GM12878 (cell line): ENCODE data around the gene LRP5. TPM values are rescaled to one million over a fixed set of nuclear protein-coding genes. Genes with fewer than 3 reads are reported as not detected.

ENCODE experiments used
- ATAC-seq: fragments of 200-7000 bp; cut with Tn5 transposase; 3 replicates; pipeline ENCODE4 v1.9.1; 2020; ENCODE audit warnings: mild to moderate bottlenecking, moderate library complexity
- BruUV-seq: library from RNA; stranded (reverse); fragments of 400-500 nt; replicated peaks from 2 replicates; lab custom pipeline; 2021; lab: Mats Ljungman, UMichigan
- CTCF ChIA-PET: fragments of 300-600 bp; sonication (Branson Sonifier 250); formaldehyde crosslinking; extraction: SDS; loops from one replicate; lab custom pipeline; 2021; ENCODE audit warnings: inconsistent platforms; lab: Yijun Ruan, JAX
- POLR2A ChIA-PET: fragments of 350-600 bp; formaldehyde crosslinking; extraction: SDS; loops from one replicate; lab custom pipeline; 2021; ENCODE audit warnings: inconsistent platforms; lab: Charles Lee
- RAD21 ChIA-PET: fragments of 300-600 bp; sonication (Branson Sonifier 250); formaldehyde crosslinking; loops from one replicate; lab custom pipeline; 2023; ENCODE audit warnings: antibody characterized with exemption; ENCODE audit not compliant: unreplicated experiment; lab: Charles Lee
- SMC1A ChIA-PET: fragments of 300-600 bp; sonication (Branson Sonifier 250); formaldehyde crosslinking; loops from one replicate; lab custom pipeline; 2023; ENCODE audit not compliant: unreplicated experiment, uncharacterized antibody; lab: Charles Lee
- DNase-seq: peaks from one replicate; pipeline ENCODE4 v3.0.0-alpha.2; 2011; ENCODE audit warnings: low read depth, low spot score
- FAIRE-seq: peaks from 3 replicates; lab custom pipeline; 2011; peaks lifted over from hg19 to GRCh38; lab: Jason Lieb, UNC
- H2AFZ ChIP-seq: 2 replicates; pipeline ENCODE4 v1.6.0; 2011; ENCODE audit warnings: low read depth, low read length, control low read depth; ENCODE audit not compliant: control insufficient read depth
- H3K27ac ChIP-seq: 2 replicates; pipeline ENCODE4 v1.5.1; 2011; ENCODE audit warnings: control low read depth; ENCODE audit not compliant: control insufficient read depth, insufficient read depth
- H3K27me3 ChIP-seq, 2 experiments: replicated peaks in 1 of 2; 2 replicates each; pipeline versions ENCODE4 v1.6.0 to v1.6.1; 2011; ENCODE audit warnings: low read length in 1 of 2; ENCODE audit not compliant: control insufficient read depth in 2 of 2, insufficient read depth in 2 of 2
- H3K36me3 ChIP-seq, 2 experiments: 2 replicates each; pipeline ENCODE4 v1.5.1; 2011; ENCODE audit warnings: low read length in 1 of 2; ENCODE audit not compliant: control insufficient read depth in 2 of 2, insufficient read depth in 2 of 2
- H3K4me1 ChIP-seq: 2 replicates; pipeline ENCODE4 v1.6.1; 2011; ENCODE audit warnings: mild to moderate bottlenecking, low read length, moderate library complexity, mixed read lengths; ENCODE audit not compliant: control insufficient read depth, insufficient read depth
- H3K4me2 ChIP-seq: 2 replicates; pipeline ENCODE4 v1.6.0; 2011; ENCODE audit warnings: control low read depth; ENCODE audit not compliant: control insufficient read depth, insufficient read depth
- H3K4me3 ChIP-seq: fragments of 200-600 bp; sonication (generic); 2 replicates; pipeline ENCODE4 v1.5.1; 2016
- H3K79me2 ChIP-seq: 2 replicates; pipeline ENCODE4 v1.6.0; 2011; ENCODE audit warnings: low read length; ENCODE audit not compliant: control insufficient read depth, insufficient read depth
- H3K9ac ChIP-seq: 2 replicates; pipeline ENCODE4 v1.8.0; 2011; ENCODE audit warnings: low read length, control low read depth, mixed read lengths; ENCODE audit not compliant: control insufficient read depth, insufficient read depth
- H3K9me3 ChIP-seq: replicated peaks from 3 replicates; pipeline ENCODE4 v1.5.1; 2011; ENCODE audit warnings: mild to moderate bottlenecking, low read length; ENCODE audit not compliant: control insufficient read depth, insufficient read depth
- H4K20me1 ChIP-seq: 2 replicates; pipeline ENCODE4 v1.6.0; 2011; ENCODE audit not compliant: control insufficient read depth, insufficient read depth
- ASH2L ChIP-seq: fragments of 300-600, 200-600 bp; sonication (generic); IDR thresholded peaks from 2 replicates; pipeline ENCODE4 v1.6.1; 2017; ENCODE audit warnings: low read depth, mild to moderate bottlenecking, borderline replicate concordance
- BRCA1 ChIP-seq: IDR thresholded peaks from 2 replicates; pipeline ENCODE4 v1.6.1; 2011; ENCODE audit warnings: low read depth, low read length, improper control_type of control experiment
- EZH2 ChIP-seq: IDR thresholded peaks from 2 replicates; pipeline ENCODE4 v1.6.1; 2012; ENCODE audit warnings: low read depth, mild to moderate bottlenecking, control low read depth, inconsistent platforms, low read length, borderline replicate concordance; ENCODE audit not compliant: control insufficient read depth
- GABPA ChIP-seq: IDR thresholded peaks from 2 replicates; pipeline ENCODE4 v1.6.1; 2014; ENCODE audit warnings: antibody characterized with exemption, low read depth, mild to moderate bottlenecking, inconsistent platforms
- KDM1A ChIP-seq: fragments of 200-600 bp; sonication (generic); IDR thresholded peaks from 2 replicates; pipeline ENCODE4 v1.6.1; 2016; ENCODE audit warnings: borderline replicate concordance
- RAD51 ChIP-seq: fragments of 450-650 bp; IDR thresholded peaks from 2 replicates; pipeline ENCODE4 v1.6.1; 2016; ENCODE audit warnings: moderate library complexity, mild to moderate bottlenecking, inconsistent platforms
- RB1 ChIP-seq: fragments of 450-650 bp; formaldehyde crosslinking; IDR thresholded peaks from 2 replicates; pipeline ENCODE4 v1.6.1; 2017; ENCODE audit warnings: mild to moderate bottlenecking, borderline replicate concordance
- SMC3 ChIP-seq: IDR thresholded peaks from 2 replicates; pipeline ENCODE4 v1.6.1; 2011; ENCODE audit warnings: low read length, improper control_type of control experiment, borderline replicate concordance
- TARDBP ChIP-seq: IDR thresholded peaks from 2 replicates; pipeline ENCODE4 v1.6.1; 2016; ENCODE audit warnings: borderline replicate concordance
- ZNF207 ChIP-seq: fragments of 450-650 bp; IDR thresholded peaks from 2 replicates; pipeline ENCODE4 v1.6.1; 2014; ENCODE audit warnings: antibody characterized with exemption, mild to moderate bottlenecking, borderline replicate concordance
- WGBS: methylation state at CpG from one replicate; pipeline ENCODE4 v1.1.6; 2016; ENCODE audit warnings: low lambda C conversion rate; ENCODE audit not compliant: insufficient replicate concordance, insufficient coverage; ENCODE audit errors: missing lambda C conversion rate; 5-methylcytosine and 5-hydroxymethylcytosine counted together
- in situ Hi-C: fragments of 300-500 bp; cut with MboI; formaldehyde crosslinking; loops from 9 replicates; pipeline ENCODE4 v1.14.3; 2018; ENCODE audit warnings: mixed read lengths
- intact Hi-C: fragments of 100-400 bp; cut with micrococcal nuclease; formaldehyde crosslinking; loops from one replicate; pipeline ENCODE4 v1.14.2; 2022; ENCODE audit not compliant: unreplicated experiment
- polyA plus RNA-seq, 11 experiments: library from polyadenylated mRNA; depleted of rRNA in 4 of 11; unstranded in 6 of 11; stranded (reverse) in 5 of 11; fragments of >200 nt; fragmentation: Nextera tagmentation in 4 of 11; fragmentation: Illumina TruSeq in 1 of 11; extraction: Ambion mirVana in 4 of 11; extraction: Trizol in 1 of 11; gene quantifications; 1 replicate in 1 of 11; 2 replicates in 10 of 11; pipeline versions ENCODE4 v1.2.1 to v1.2.3, GENCODE V29; 2011 to 2016; ENCODE audit warnings: inconsistent platforms in 2 of 11, missing spikeins in 2 of 11, low read depth in 1 of 11
- total RNA-seq, 4 experiments: library from RNA; depleted of rRNA in 3 of 4; stranded (reverse); fragments of >200 nt in 3 of 4; fragmentation: Illumina TruSeq in 1 of 4; extraction: Trizol in 1 of 4; gene quantifications; 2 replicates each; pipeline versions ENCODE4 v1.2.1 to v1.2.3, GENCODE V29; 2013 to 2021
- TF ChIP-seq, protein P1 (sequence below): fragments of 450-650 bp; formaldehyde crosslinking; IDR thresholded peaks from 2 replicates; pipeline ENCODE4 v1.4.0; 2020; ENCODE audit warnings: mild to moderate bottlenecking, moderate library complexity
- TF ChIP-seq, protein P2 (sequence below): IDR thresholded peaks from 2 replicates; pipeline ENCODE4 v1.6.1; 2011; ENCODE audit warnings: borderline replicate concordance, low read depth, mild to moderate bottlenecking, moderate library complexity, mixed read lengths, low read length; ENCODE audit not compliant: insufficient read depth; ENCODE audit errors: extremely low read length
- TF ChIP-seq, protein P3 (sequence below): IDR thresholded peaks from 2 replicates; pipeline ENCODE4 v1.6.1; 2012; ENCODE audit warnings: low read depth, low read length, improper control_type of control experiment
- TF ChIP-seq, protein P4 (sequence below), 3 experiments: IDR thresholded peaks in 2 of 3; conservative IDR thresholded peaks in 1 of 3; 2 replicates each; pipeline ENCODE4 v1.5.1; 2011; ENCODE audit warnings: low read depth in 3 of 3, low read length in 3 of 3, mild to moderate bottlenecking in 3 of 3, control low read depth in 2 of 3, moderate library complexity in 2 of 3, inconsistent platforms in 1 of 3, mixed read lengths in 1 of 3; ENCODE audit not compliant: control insufficient read depth in 2 of 3, insufficient read depth in 1 of 3; ENCODE audit errors: extremely low read depth in 1 of 3

The LRP5 gene
- total and polyA plus RNA-seq, 10 of the 15 experiments (the other 5 are each of a cell fraction or from before 2014, with no cell fraction given) = 0.37 to 34.0 (median 6.6) TPM

DNA sequence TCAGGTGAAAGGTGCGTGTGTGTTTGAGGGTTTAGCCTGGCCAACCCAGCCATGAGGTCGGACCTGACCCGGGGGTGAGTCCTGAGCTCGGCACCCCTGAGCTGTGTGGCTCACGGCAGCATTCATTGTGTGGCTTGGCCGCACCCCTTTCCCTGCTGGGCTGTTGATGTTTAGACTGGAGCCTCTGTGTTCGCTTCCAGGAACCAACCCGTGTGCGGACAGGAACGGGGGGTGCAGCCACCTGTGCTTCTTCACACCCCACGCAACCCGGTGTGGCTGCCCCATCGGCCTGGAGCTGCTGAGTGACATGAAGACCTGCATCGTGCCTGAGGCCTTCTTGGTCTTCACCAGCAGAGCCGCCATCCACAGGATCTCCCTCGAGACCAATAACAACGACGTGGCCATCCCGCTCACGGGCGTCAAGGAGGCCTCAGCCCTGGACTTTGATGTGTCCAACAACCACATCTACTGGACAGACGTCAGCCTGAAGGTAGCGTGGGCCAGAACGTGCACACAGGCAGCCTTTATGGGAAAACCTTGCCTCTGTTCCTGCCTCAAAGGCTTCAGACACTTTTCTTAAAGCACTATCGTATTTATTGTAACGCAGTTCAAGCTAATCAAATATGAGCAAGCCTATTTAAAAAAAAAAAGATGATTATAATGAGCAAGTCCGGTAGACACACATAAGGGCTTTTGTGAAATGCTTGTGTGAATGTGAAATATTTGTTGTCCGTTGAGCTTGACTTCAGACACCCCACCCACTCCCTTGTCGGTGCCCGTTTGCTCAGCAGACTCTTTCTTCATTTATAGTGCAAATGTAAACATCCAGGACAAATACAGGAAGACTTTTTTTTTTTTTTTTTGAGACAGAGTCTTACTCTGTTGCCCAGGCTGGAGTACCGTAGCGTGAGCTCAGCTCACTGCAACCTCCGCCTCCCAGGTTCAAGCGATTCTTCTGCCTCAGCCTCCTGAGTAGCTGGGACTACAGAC is 94.2 kb downstream of the LRP5 start (continued):
- TF ChIP-seq, protein P1, sequence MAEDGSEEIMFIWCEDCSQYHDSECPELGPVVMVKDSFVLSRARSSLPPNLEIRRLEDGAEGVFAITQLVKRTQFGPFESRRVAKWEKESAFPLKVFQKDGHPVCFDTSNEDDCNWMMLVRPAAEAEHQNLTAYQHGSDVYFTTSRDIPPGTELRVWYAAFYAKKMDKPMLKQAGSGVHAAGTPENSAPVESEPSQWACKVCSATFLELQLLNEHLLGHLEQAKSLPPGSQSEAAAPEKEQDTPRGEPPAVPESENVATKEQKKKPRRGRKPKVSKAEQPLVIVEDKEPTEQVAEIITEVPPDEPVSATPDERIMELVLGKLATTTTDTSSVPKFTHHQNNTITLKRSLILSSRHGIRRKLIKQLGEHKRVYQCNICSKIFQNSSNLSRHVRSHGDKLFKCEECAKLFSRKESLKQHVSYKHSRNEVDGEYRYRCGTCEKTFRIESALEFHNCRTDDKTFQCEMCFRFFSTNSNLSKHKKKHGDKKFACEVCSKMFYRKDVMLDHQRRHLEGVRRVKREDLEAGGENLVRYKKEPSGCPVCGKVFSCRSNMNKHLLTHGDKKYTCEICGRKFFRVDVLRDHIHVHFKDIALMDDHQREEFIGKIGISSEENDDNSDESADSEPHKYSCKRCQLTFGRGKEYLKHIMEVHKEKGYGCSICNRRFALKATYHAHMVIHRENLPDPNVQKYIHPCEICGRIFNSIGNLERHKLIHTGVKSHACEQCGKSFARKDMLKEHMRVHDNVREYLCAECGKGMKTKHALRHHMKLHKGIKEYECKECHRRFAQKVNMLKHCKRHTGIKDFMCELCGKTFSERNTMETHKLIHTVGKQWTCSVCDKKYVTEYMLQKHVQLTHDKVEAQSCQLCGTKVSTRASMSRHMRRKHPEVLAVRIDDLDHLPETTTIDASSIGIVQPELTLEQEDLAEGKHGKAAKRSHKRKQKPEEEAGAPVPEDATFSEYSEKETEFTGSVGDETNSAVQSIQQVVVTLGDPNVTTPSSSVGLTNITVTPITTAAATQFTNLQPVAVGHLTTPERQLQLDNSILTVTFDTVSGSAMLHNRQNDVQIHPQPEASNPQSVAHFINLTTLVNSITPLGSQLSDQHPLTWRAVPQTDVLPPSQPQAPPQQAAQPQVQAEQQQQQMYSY (CRISPR knock-in tag) = no peak
- TF ChIP-seq ASH2L (no peak), GABPA (no peak)

DNA sequence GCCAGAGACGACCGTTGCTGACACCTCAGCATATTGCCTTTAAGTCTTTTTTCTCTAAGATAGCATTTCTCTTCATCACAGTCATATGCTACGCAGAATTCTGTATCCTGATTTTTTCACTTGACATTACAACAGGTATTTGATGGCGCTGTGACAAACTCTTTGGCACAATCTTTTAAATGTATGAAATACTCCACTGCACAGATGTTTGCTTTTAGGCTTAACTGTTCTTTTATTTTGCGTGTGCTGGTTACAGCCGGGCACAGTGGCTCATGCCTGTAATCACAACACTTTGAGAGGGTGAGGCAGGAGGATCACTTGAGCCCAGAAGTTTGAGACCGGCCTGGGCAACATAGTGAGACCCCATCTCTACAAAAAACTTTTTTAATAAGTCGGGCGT is 96.1 kb downstream of the LRP5 start:
- ChIA-PET RAD21 (no interaction called here), SMC1A (no interaction called here), POLR2A (no interaction called here), CTCF (no interaction called here)
- Histone ChIP-seq H3K4me1 (peaks cover 17% of the 10 kb centered on the region), H4K20me1 (no peaks in the 10 kb centered on the region), H3K79me2 (no peaks in the 10 kb centered on the region), H3K9me3 (no peaks in the 10 kb centered on the region), H3K36me3 (peaks cover 17 to 23% of the 10 kb centered on the region in 2 experiments; a peak in 3 of 4 replicates), H3K27ac (no peak overlapping the region), H3K27me3 (no peaks in the 10 kb centered on the region), H3K4me2 (no peak overlapping the region), H2AFZ (no peak overlapping the region), H3K4me3 (no peak overlapping the region), H3K9ac (no peak overlapping the region)
- no peak for ATAC-seq
- intact Hi-C loops (no loop called here), in situ Hi-C loops (no loop called here)
- no TSS peak for BruUV-seq
- FAIRE-seq = no peak
- WGBS = 96% methylated on average over 9 of the region's 9 CpGs
- DNase-seq = no peak
- TF ChIP-seq, protein P2, sequence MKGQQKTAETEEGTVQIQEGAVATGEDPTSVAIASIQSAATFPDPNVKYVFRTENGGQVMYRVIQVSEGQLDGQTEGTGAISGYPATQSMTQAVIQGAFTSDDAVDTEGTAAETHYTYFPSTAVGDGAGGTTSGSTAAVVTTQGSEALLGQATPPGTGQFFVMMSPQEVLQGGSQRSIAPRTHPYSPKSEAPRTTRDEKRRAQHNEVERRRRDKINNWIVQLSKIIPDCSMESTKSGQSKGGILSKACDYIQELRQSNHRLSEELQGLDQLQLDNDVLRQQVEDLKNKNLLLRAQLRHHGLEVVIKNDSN = no peak
- TF ChIP-seq TARDBP (no peak), RB1 (no peak), KDM1A (no peak), BRCA1 (no peak), SMC3 (no peak), RAD51 (no peak), ZNF207 (no peak), EZH2 (no peak)
- TF ChIP-seq, protein P3, sequence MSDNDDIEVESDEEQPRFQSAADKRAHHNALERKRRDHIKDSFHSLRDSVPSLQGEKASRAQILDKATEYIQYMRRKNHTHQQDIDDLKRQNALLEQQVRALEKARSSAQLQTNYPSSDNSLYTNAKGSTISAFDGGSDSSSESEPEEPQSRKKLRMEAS = no peak
- TF ChIP-seq, protein P4, sequence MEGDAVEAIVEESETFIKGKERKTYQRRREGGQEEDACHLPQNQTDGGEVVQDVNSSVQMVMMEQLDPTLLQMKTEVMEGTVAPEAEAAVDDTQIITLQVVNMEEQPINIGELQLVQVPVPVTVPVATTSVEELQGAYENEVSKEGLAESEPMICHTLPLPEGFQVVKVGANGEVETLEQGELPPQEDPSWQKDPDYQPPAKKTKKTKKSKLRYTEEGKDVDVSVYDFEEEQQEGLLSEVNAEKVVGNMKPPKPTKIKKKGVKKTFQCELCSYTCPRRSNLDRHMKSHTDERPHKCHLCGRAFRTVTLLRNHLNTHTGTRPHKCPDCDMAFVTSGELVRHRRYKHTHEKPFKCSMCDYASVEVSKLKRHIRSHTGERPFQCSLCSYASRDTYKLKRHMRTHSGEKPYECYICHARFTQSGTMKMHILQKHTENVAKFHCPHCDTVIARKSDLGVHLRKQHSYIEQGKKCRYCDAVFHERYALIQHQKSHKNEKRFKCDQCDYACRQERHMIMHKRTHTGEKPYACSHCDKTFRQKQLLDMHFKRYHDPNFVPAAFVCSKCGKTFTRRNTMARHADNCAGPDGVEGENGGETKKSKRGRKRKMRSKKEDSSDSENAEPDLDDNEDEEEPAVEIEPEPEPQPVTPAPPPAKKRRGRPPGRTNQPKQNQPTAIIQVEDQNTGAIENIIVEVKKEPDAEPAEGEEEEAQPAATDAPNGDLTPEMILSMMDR (IDR thresholded peaks at IDR 0.05 in 2 of 3, conservative IDR thresholded peaks at IDR 0.05 in 1 of 3; ENCODE audit: control insufficient read depth in 2 of 3, extremely low read depth in 1 of 3, insufficient read depth in 1 of 3, low read depth in 3 of 3, low read length in 3 of 3) = no peak
